Liver (tissue), 3 donors: Measurements from ENCODE around the gene CCND1.

Source experiments
- EGR1 ChIP-seq, 2 donors: IDR thresholded peaks; 2 replicates each; pipeline ENCODE4 v1.6.1; 2016 to 2018; ENCODE audit warnings: antibody characterized with exemption in 2 of 2, low read depth in 2 of 2
- GABPA ChIP-seq, 2 donors: IDR thresholded peaks in 1 of 2; conservative IDR thresholded peaks in 1 of 2; 2 replicates each; pipeline ENCODE4 v1.6.1; 2016; ENCODE audit warnings: antibody characterized with exemption in 2 of 2, mild to moderate bottlenecking in 1 of 2, moderate library complexity in 1 of 2
- JUND ChIP-seq, 2 donors: IDR thresholded peaks; 2 replicates each; pipeline ENCODE4 v1.6.1; 2016; ENCODE audit warnings: antibody characterized with exemption in 2 of 2
- RAD21 ChIP-seq, 2 donors: IDR thresholded peaks; 2 replicates each; pipeline ENCODE4 v1.6.1; 2016; ENCODE audit warnings: antibody characterized with exemption in 2 of 2, mild to moderate bottlenecking in 2 of 2
- TAF1 ChIP-seq: conservative IDR thresholded peaks from 2 replicates; pipeline ENCODE4 v1.6.1; 2016; ENCODE audit warnings: antibody characterized with exemption, mild to moderate bottlenecking
- YY1 ChIP-seq: IDR thresholded peaks from 2 replicates; pipeline ENCODE4 v1.6.1; 2016; ENCODE audit warnings: antibody characterized with exemption, mild to moderate bottlenecking
- TF ChIP-seq, protein P1 (sequence below): fragments of 150-350 bp; IDR thresholded peaks from 2 replicates; pipeline ENCODE4 v1.5.1; 2017; ENCODE audit warnings: improper control_type of control experiment, low read depth, low read length; ENCODE audit not compliant: missing input control
- TF ChIP-seq, protein P2 (sequence below): IDR thresholded peaks from 2 replicates; pipeline ENCODE4 v1.6.1; 2016; ENCODE audit warnings: antibody characterized with exemption, mild to moderate bottlenecking
- TF ChIP-seq, protein P3 (sequence below): IDR thresholded peaks from 2 replicates; pipeline ENCODE4 v1.6.1; 2016; ENCODE audit warnings: antibody characterized with exemption
- TF ChIP-seq, protein P4 (sequence below): IDR thresholded peaks from 2 replicates; pipeline ENCODE4 v1.6.1; 2016; ENCODE audit warnings: antibody characterized with exemption
- TF ChIP-seq, protein P5 (sequence below): IDR thresholded peaks from 2 replicates; pipeline ENCODE4 v1.6.1; 2016; ENCODE audit warnings: antibody characterized with exemption
- donor health status: healthy.
- donor health status: healthy.

DNA sequence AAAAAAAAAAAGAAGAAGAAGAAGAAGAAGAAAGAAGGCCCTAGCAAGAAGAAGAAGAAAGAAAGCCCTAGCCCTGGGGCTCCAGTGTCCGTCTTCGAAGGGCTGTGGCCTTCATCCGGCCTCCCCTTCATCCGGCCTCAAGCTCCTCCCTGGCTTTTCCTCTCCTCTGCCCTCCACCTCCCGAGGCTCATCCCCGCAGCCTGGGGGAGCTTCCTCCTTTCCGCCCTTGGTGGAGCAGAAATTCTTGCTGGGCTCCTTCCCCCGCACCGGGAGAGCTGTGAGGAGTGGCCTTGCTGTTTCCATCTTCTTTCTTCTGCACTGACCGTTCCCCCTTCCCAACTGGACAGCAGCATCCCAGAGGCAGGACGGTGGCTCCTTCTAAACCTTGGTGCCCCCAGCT is 43.7 kb downstream of the CCND1 start:
- TF ChIP-seq, protein P1, sequence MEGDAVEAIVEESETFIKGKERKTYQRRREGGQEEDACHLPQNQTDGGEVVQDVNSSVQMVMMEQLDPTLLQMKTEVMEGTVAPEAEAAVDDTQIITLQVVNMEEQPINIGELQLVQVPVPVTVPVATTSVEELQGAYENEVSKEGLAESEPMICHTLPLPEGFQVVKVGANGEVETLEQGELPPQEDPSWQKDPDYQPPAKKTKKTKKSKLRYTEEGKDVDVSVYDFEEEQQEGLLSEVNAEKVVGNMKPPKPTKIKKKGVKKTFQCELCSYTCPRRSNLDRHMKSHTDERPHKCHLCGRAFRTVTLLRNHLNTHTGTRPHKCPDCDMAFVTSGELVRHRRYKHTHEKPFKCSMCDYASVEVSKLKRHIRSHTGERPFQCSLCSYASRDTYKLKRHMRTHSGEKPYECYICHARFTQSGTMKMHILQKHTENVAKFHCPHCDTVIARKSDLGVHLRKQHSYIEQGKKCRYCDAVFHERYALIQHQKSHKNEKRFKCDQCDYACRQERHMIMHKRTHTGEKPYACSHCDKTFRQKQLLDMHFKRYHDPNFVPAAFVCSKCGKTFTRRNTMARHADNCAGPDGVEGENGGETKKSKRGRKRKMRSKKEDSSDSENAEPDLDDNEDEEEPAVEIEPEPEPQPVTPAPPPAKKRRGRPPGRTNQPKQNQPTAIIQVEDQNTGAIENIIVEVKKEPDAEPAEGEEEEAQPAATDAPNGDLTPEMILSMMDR, result no peak
- TF ChIP-seq YY1 (no peak), RAD21 (IDR thresholded peaks at IDR 0.05) (no peak), TAF1 (no peak), GABPA (IDR thresholded peaks at IDR 0.05 in 1 of 2, conservative IDR thresholded peaks at IDR 0.05 in 1 of 2) (no peak), JUND (IDR thresholded peaks at IDR 0.05) (no peak), EGR1 (IDR thresholded peaks at IDR 0.05; ENCODE audit: low read depth in 2 of 2) (no peak)
- TF ChIP-seq, protein P2, sequence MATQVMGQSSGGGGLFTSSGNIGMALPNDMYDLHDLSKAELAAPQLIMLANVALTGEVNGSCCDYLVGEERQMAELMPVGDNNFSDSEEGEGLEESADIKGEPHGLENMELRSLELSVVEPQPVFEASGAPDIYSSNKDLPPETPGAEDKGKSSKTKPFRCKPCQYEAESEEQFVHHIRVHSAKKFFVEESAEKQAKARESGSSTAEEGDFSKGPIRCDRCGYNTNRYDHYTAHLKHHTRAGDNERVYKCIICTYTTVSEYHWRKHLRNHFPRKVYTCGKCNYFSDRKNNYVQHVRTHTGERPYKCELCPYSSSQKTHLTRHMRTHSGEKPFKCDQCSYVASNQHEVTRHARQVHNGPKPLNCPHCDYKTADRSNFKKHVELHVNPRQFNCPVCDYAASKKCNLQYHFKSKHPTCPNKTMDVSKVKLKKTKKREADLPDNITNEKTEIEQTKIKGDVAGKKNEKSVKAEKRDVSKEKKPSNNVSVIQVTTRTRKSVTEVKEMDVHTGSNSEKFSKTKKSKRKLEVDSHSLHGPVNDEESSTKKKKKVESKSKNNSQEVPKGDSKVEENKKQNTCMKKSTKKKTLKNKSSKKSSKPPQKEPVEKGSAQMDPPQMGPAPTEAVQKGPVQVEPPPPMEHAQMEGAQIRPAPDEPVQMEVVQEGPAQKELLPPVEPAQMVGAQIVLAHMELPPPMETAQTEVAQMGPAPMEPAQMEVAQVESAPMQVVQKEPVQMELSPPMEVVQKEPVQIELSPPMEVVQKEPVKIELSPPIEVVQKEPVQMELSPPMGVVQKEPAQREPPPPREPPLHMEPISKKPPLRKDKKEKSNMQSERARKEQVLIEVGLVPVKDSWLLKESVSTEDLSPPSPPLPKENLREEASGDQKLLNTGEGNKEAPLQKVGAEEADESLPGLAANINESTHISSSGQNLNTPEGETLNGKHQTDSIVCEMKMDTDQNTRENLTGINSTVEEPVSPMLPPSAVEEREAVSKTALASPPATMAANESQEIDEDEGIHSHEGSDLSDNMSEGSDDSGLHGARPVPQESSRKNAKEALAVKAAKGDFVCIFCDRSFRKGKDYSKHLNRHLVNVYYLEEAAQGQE, result no peak
- TF ChIP-seq, protein P3, sequence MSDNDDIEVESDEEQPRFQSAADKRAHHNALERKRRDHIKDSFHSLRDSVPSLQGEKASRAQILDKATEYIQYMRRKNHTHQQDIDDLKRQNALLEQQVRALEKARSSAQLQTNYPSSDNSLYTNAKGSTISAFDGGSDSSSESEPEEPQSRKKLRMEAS, result no peak
- TF ChIP-seq, protein P4, sequence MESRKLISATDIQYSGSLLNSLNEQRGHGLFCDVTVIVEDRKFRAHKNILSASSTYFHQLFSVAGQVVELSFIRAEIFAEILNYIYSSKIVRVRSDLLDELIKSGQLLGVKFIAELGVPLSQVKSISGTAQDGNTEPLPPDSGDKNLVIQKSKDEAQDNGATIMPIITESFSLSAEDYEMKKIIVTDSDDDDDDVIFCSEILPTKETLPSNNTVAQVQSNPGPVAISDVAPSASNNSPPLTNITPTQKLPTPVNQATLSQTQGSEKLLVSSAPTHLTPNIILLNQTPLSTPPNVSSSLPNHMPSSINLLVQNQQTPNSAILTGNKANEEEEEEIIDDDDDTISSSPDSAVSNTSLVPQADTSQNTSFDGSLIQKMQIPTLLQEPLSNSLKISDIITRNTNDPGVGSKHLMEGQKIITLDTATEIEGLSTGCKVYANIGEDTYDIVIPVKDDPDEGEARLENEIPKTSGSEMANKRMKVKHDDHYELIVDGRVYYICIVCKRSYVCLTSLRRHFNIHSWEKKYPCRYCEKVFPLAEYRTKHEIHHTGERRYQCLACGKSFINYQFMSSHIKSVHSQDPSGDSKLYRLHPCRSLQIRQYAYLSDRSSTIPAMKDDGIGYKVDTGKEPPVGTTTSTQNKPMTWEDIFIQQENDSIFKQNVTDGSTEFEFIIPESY, result no peak
- TF ChIP-seq, protein P5, sequence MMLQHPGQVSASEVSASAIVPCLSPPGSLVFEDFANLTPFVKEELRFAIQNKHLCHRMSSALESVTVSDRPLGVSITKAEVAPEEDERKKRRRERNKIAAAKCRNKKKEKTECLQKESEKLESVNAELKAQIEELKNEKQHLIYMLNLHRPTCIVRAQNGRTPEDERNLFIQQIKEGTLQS, result no peak
